Sigmoid colon (tissue), 4 donors: ENCODE data around the gene PACRG.

ENCODE experiments used
- EP300 ChIP-seq, 4 donors: sonication (generic); formaldehyde crosslinking; IDR thresholded peaks; one replicate each; pipeline ENCODE4 v1.6.1; 2017; ENCODE audit warnings: antibody characterized with exemption in 4 of 4
- TF ChIP-seq, protein P1 (sequence below), 4 experiments: fragments of 450-650 bp in 3 of 4; fragments of 200-600 bp in 1 of 4; IDR thresholded peaks; one replicate each; pipeline ENCODE4 v1.5.1; 2016 to 2019; ENCODE audit warnings: antibody characterized with exemption in 4 of 4, mild to moderate bottlenecking in 3 of 4, moderate library complexity in 2 of 4

DNA sequence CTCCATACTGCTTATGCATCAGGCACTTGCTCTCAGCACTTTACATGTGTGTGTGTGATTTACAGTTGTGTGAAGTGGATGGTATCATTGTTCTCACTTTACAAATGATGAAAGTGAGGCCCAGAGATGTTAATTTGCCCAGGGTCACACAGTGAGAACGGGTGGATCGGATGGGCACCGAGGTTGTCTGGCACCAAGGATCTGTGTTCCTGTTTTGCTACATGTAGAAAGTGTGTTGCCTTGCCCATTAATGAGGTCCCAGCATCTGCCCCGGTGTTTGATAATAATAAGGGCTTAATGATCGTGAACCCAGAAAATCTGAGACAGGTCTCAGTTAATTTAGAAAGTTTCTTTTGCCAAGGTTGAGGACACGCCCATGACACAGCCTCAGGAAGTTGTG lies 470.6 kb downstream of the PACRG start:
- no peak for TF ChIP-seq EP300 (IDR thresholded peaks at IDR 0.05)
- TF ChIP-seq, protein P1, sequence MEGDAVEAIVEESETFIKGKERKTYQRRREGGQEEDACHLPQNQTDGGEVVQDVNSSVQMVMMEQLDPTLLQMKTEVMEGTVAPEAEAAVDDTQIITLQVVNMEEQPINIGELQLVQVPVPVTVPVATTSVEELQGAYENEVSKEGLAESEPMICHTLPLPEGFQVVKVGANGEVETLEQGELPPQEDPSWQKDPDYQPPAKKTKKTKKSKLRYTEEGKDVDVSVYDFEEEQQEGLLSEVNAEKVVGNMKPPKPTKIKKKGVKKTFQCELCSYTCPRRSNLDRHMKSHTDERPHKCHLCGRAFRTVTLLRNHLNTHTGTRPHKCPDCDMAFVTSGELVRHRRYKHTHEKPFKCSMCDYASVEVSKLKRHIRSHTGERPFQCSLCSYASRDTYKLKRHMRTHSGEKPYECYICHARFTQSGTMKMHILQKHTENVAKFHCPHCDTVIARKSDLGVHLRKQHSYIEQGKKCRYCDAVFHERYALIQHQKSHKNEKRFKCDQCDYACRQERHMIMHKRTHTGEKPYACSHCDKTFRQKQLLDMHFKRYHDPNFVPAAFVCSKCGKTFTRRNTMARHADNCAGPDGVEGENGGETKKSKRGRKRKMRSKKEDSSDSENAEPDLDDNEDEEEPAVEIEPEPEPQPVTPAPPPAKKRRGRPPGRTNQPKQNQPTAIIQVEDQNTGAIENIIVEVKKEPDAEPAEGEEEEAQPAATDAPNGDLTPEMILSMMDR (IDR thresholded peaks at IDR 0.05), result no peak
